ENCODE measurements around the gene SPATA1. TPM values are rescaled to one million over a fixed set of nuclear protein-coding genes. Genes with fewer than 3 reads are reported as not detected.
"Not testable (repeated sequence)": the region's sequence is repeated elsewhere in the genome, so short reads cannot be mapped to it uniquely, and the experiment has no call there.

The SPATA1 gene
- total RNA-seq, 2 experiments from 2014 or later: 3.3 to 3.4 TPM

DNA sequence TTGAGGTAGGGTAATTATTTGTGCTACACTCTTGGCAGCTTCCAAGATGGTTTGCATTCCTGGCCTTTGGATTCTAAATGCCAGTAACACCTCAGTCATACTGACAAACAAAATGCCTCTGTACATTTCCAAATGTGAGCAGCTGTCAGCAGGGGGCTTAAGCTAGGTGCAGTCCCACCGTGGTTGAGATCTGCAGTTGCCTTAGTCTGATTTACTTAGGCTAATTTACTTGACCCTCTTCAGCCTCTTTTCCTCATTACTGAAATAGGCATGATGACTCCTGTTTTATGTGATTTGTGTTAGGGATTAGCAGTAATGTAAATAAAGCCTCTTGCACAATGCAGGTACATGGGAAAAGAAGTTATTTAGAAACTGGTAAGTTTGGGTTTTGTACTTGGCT lies 13.5 kb upstream of the SPATA1 start:
- Mint-ChIP-seq H3K4me3 (no peak overlapping the region), H3K9me3 (ENCODE audit: insufficient read depth) (no peaks in the 10 kb centered on the region), H3K27ac (no peak overlapping the region), H3K4me1 (ENCODE audit: low read depth) (peaks cover 6% of the 10 kb centered on the region), H3K36me3 (ENCODE audit: low read depth) (peaks cover 57% of the 10 kb centered on the region), H3K27me3 (ENCODE audit: low read depth) (no peaks in the 10 kb centered on the region)
- CTCF ChIA-PET: interaction anchor here (1.7 kb wide), 1 partner anchor 12 kb away, joined by 4 read pairs; no protein-coding TSS in a partner anchor
- POLR2A ChIA-PET: interaction anchor here (0.8 kb wide), 1 partner anchor 13 kb away, joined by 5 read pairs; no protein-coding TSS in a partner anchor
- ATAC-seq (no peak), DNase-seq (no peak)

DNA sequence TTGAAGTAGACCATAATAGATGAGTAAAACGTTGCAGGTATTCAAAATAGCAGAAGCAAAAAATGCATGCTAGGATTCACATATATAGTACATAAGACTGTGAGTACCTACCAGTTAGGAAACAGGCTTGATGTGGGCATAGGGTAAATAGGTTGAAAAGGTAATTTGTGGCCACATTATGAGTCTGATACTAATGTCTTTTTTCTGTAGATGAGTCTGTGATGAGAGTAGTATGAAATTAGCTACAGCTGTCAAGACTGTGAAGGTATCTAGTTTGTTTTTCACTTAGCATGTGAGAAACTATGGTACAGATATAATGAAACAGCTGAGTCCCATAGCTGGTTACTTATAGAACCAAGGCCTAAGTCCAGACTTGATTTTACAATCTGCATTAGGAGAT lies 12.4 kb upstream of the SPATA1 start:
- Mint-ChIP-seq H3K9me3 (ENCODE audit: insufficient read depth) (no peaks in the 10 kb centered on the region), H3K36me3 (ENCODE audit: low read depth) (peaks cover 62% of the 10 kb centered on the region), H3K4me3 (no peak overlapping the region), H3K27me3 (ENCODE audit: low read depth) (no peaks in the 10 kb centered on the region), H3K27ac (no peak overlapping the region), H3K4me1 (ENCODE audit: low read depth) (peaks cover 16% of the 10 kb centered on the region)
- CTCF ChIA-PET: interaction anchor here (1.0 kb wide), 1 partner anchor 127 kb away, joined by 3 read pairs; no protein-coding TSS in a partner anchor
- POLR2A ChIA-PET: interaction anchor here (1.9 kb wide), 1 partner anchor 12 kb away, joined by 10 read pairs; the partner anchor contains the start of genes GNG5 and SPATA1
- ATAC-seq (no peak), DNase-seq (no peak)

DNA sequence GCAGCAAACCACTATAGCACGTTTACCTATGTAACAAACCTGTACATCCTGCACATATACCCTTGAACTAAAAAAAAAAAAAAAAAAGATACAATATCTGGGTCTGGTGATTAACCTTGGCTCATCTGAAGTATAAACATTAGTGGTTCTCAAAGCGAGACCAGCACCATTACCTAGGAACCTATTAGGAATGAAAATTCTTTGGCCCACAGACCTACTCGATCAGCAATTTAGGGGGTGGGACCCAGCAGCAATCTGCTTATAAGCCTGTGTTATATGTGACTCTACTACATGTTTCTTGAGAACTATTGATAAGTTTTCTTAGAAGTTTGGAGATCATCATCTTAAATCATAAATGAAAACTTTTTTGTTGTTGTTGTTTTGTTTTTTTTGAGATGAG lies 9.7 kb upstream of the SPATA1 start:
- peaks cover 26% of the 10 kb centered on the region for H3K4me1 Mint-ChIP-seq (ENCODE audit: low read depth)
- no peak for DNase-seq
- no peak overlapping the region for H3K27ac Mint-ChIP-seq
- peaks cover 59% of the 10 kb centered on the region for H3K36me3 Mint-ChIP-seq (ENCODE audit: low read depth)
- no peak overlapping the region for H3K4me3 Mint-ChIP-seq
- no peak for ATAC-seq
- no peaks in the 10 kb centered on the region for H3K9me3 Mint-ChIP-seq (ENCODE audit: insufficient read depth)
- no peaks in the 10 kb centered on the region for H3K27me3 Mint-ChIP-seq (ENCODE audit: low read depth)
- ChIA-PET POLR2A (interaction anchor here (1.7 kb wide), 1 partner anchor 10 kb away, joined by 4 read pairs; the partner anchor contains the start of genes GNG5 and SPATA1), CTCF (interaction anchor here (1.0 to 1.4 kb wide), 2 partner anchors 16 to 125 kb away, joined by 3 read pairs; no protein-coding TSS in a partner anchor)

DNA sequence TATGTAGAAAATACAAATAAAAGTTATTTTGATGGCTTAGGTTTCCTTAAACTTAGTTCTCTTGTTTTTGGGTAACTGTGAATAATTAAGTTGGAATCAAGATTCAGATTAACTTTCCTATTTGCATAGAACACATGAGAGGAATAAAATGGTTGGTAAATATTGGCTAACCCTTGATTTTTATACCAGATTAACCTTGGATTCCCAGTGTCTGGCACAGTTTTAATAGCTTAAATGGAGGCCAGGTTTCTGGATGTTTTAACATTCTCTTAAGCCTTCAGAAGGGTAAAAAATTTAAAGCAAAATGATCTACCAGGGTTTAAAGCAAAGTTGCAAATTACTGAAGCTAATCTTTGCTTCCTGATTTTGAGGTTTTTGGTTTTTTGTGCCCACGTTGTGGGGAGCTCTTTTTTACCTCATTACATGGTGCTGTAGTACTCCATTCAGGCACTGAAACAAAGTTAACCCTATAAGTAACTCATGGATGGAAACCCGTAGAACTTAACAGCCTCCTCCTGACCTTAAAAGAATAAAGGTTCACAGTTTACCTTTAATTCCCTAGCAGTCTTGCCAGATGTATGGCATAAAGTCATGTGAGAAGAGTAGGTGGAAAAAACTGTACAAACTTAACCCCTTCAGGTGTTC lies 8.4 kb upstream of the SPATA1 start:
- DNase-seq (no peak), ATAC-seq (peak; percentile 52)
- CTCF ChIA-PET: interaction anchor here (1.4 kb wide), 1 partner anchor 17 kb away, joined by 3 read pairs; no protein-coding TSS in a partner anchor
- POLR2A ChIA-PET: interaction anchor here (1.5 kb wide), 1 partner anchor 9 kb away, joined by 4 read pairs; the partner anchor contains the start of genes GNG5 and SPATA1
- Mint-ChIP-seq H3K27me3 (ENCODE audit: low read depth) (no peaks in the 10 kb centered on the region), H3K4me1 (ENCODE audit: low read depth) (peaks cover 31% of the 10 kb centered on the region), H3K36me3 (ENCODE audit: low read depth) (peaks cover 52% of the 10 kb centered on the region), H3K27ac (no peak overlapping the region), H3K9me3 (ENCODE audit: insufficient read depth) (no peaks in the 10 kb centered on the region), H3K4me3 (no peak overlapping the region)

DNA sequence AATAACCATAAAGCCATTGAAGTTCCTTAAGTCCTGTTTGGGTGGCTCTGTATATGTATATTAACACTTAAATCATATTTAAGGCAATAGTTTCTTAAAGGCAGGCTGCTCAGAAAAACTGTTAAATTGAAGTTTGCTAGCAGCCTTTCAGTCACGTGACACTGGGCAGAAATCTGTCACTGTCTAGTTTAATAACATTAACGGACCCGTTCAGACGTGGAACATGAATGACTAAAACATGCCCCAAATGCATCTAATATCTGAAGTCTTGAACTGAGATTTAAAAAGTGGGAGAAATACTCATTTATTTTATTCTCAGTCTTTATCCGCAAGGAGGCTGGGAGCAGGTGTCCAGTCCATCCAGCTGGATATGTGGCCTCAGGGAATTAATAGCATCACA lies 3.3 kb upstream of the SPATA1 start:
- ChIA-PET CTCF (interaction anchor here (0.9 to 4.4 kb wide), 4 partner anchors 61 to 251 kb away, joined by 3 to 27 read pairs (median 3); no protein-coding TSS in a partner anchor), POLR2A (interaction anchor here (4.3 kb wide), 1 partner anchor 70 kb away, joined by 88 read pairs; the partner anchor contains the start of gene CTBS)
- H3K4me1 Mint-ChIP-seq (ENCODE audit: low read depth): peaks cover 50% of the 10 kb centered on the region
- no peak overlapping the region for H3K27ac Mint-ChIP-seq
- H3K4me3 Mint-ChIP-seq: no peak overlapping the region
- peaks cover 47% of the 10 kb centered on the region for H3K36me3 Mint-ChIP-seq (ENCODE audit: low read depth)
- DNase-seq (no peak), ATAC-seq (no peak)
- no peaks in the 10 kb centered on the region for H3K9me3 Mint-ChIP-seq (ENCODE audit: insufficient read depth)
- no peaks in the 10 kb centered on the region for H3K27me3 Mint-ChIP-seq (ENCODE audit: low read depth)

DNA sequence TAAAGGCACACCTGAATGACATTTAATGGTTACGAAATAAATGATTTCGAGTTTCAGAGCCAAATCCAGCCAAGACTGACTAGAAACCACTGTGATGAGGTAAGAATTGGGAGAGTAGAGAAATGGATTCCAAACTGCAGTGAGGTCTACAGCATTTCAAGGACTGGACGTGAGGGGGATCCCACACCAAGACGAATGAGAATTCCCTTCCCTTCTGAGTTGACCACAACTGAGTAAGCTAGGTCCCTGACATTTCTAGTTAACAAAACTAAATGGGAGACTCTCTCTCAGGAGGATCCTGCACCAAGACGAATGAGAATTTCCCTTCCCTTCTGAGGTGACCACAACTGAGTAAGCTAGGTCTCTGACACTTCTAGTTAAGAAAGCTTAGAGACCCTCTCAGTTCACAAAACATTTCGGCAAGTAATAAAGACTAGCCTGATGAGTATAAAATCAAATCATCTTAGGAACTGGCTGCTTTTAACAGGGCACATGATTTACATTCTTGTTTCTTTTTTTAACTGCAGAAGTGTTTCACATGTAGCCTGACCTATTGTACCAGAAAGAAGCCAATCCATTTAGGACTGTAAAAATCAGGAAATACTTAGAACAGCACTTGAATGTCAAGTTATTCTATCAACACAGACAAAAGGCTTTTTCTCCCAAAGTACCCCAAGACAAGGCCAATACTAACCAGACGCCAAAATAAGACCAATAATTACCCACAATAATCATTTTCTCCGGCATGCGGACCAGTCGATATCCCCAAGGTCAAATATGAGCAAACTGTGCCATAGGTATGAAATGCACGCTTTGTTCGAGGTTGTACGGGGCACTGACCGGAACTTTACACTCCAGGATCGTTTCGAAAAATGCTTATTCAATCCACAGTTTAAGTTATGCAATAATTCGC lies 1.4 kb upstream of the SPATA1 start:
- ChIA-PET CTCF (interaction anchor here (1.7 to 4.4 kb wide), 4 partner anchors 25 to 361 kb away, joined by 5 to 27 read pairs (median 8); partner anchors contain the start of genes CTBS and PRKACB), POLR2A (interaction anchor here (0.7 to 4.3 kb wide), 7 partner anchors 25 to 772 kb away, joined by 3 to 88 read pairs (median 9); partner anchors contain the start of genes BCL10, CTBS, PRKACB and RPF1)
- peaks cover 9% of the 10 kb centered on the region for H3K9me3 Mint-ChIP-seq (ENCODE audit: insufficient read depth)
- H3K36me3 Mint-ChIP-seq (ENCODE audit: low read depth): peaks cover 50% of the 10 kb centered on the region
- peaks cover 42% of the 10 kb centered on the region for H3K4me1 Mint-ChIP-seq (ENCODE audit: low read depth)
- peak overlapping the region; percentile 100 for H3K4me3 Mint-ChIP-seq
- DNase-seq (no peak), ATAC-seq (no peak)
- H3K27me3 Mint-ChIP-seq (ENCODE audit: low read depth): no peaks in the 10 kb centered on the region
- H3K27ac Mint-ChIP-seq: peak overlapping the region; percentile 99

DNA sequence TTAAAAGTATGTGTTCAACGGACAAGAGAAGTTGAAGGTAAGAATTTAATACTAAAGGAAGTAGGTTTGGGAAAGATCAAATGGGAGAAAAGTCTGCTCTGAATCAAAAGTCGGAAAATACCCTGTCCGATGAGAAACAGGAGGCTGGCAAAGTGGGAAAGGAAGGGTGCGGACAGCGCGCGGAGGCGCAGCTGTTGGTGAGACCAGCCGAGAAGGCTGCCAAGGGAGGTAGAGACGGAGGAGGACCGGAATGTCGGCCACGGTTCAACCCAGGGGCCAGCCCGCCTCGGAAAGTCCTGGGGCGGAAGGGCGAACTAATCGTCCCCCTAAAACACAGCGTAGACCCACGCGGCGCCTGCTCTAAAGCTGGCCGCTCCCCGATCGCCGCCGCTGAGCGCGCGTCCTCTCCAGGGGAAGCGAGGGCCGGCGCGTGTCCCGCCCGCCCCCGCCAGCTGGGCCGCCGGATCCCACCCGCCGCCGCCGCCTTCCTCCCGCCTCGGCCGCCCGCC lies 639 bp upstream of the SPATA1 start:
- POLR2A ChIA-PET: interaction anchor here (0.8 to 4.3 kb wide), 19 partner anchors 8 to 771 kb away, joined by 3 to 88 read pairs (median 5); partner anchors contain the start of genes BCL10, CTBS, PRKACB and RPF1
- Mint-ChIP-seq H3K4me3 (peak overlapping the region; percentile 100), H3K36me3 (ENCODE audit: low read depth) (peaks cover 46% of the 10 kb centered on the region), H3K27me3 (ENCODE audit: low read depth) (no peaks in the 10 kb centered on the region), H3K4me1 (ENCODE audit: low read depth) (peaks cover 40% of the 10 kb centered on the region), H3K9me3 (ENCODE audit: insufficient read depth) (peaks cover 9% of the 10 kb centered on the region), H3K27ac (peak overlapping the region; percentile 99)
- DNase-seq (no peak), ATAC-seq (peak; percentile 48)
- CTCF ChIA-PET: interaction anchor here (0.8 to 4.4 kb wide), 10 partner anchors 24 to 364 kb away, joined by 3 to 27 read pairs (median 6); partner anchors contain the start of genes CTBS and PRKACB

DNA sequence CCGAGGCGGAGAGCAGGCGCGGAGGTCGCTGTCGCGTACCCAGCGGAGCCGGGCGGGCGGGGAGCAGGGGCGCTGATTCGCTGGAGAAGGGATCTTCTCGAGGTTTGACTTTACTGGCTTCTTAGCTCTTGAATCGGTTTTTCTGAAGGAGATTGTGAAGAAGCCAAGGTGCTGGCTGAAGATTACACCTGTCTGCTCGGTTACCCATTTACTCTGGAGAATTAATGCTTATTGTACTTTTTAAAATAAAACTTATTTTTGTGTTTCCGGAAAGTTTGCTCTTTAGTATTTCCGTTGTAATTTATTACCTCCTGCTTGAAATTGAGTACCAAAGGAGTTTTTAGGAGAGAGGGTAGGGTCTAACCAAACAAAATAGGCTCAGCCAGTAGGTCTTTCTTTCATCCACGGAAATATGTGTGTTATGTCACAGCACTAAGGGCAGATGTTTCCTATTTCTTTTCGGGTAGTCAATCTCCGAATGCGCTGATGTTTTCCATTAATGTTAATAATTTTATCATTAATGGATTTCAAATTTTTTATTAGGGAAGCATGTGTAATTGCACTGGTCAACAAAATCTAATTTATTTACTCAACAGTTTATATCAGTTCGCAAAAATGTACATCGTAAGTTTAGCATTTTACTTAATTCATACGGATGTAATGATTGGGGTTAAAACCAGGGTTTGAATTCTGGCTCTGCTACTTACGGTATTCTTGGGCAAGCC lies 705 bp downstream of the SPATA1 start:
- Mint-ChIP-seq H3K4me1 (ENCODE audit: low read depth) (peaks cover 29% of the 10 kb centered on the region), H3K9me3 (ENCODE audit: insufficient read depth) (peaks cover 9% of the 10 kb centered on the region), H3K27ac (peak overlapping the region; percentile 99), H3K27me3 (ENCODE audit: low read depth) (no peaks in the 10 kb centered on the region), H3K36me3 (ENCODE audit: low read depth) (peaks cover 37% of the 10 kb centered on the region), H3K4me3 (peak overlapping the region; percentile 100)
- no peak for DNase-seq
- CTCF ChIA-PET: interaction anchor here (0.9 to 4.4 kb wide), 10 partner anchors 25 to 366 kb away, joined by 3 to 27 read pairs (median 6); partner anchors contain the start of genes CTBS and PRKACB
- POLR2A ChIA-PET: interaction anchor here (0.7 to 4.3 kb wide), 20 partner anchors 9 to 770 kb away, joined by 3 to 88 read pairs (median 5); partner anchors contain the start of genes BCL10, CTBS, PRKACB and RPF1
- no peak for ATAC-seq

DNA sequence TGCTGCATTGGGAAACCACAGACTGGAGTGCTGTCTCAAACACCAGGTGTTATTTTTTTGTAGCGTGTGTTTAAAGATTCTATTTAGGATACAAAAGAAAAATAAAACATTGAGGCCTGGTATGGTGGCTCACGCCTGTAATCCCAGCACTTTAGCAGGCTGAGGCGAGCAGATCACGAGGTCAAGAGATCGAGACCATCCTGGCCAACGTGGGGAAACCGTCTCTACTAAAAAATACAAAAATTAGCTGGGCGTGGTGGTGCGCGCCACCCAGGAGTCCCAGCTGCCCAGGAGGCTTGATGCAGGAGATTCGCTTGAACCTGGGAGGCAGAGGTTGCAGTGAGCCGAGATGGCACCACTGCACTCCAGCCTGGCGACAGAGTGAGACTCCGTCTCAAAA lies 1.7 kb downstream of the SPATA1 start:
- ATAC-seq; CTCF ChIA-PET; POLR2A ChIA-PET; H3K27ac Mint-ChIP-seq; H3K9me3 Mint-ChIP-seq (ENCODE audit: insufficient read depth); H3K27me3 Mint-ChIP-seq (ENCODE audit: low read depth); DNase-seq: not testable (repeated sequence)
- H3K4me1 Mint-ChIP-seq (ENCODE audit: low read depth): peaks cover 27% of the 10 kb centered on the region
- peak overlapping the region; percentile 36 for H3K4me3 Mint-ChIP-seq
- H3K36me3 Mint-ChIP-seq (ENCODE audit: low read depth): peaks cover 37% of the 10 kb centered on the region

DNA sequence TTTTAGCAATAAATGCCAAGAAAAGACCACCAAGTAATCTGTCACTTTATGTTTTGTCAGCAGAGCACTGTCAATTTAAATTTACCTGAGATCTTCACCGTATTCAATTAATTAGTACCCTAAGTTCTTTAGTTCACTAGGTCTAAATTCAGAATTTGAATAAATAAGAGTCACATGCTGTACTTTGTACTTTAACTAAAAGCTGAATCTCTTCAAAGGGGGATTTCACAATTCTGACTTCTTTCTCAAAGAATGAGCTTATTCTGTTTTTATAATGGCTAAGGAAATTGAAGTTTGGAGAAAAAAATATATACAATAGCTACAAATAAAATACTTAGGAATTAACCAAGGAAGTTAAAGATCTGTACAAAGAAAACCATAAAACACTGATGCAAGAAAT lies 2.3 kb downstream of the SPATA1 start:
- peaks cover 9% of the 10 kb centered on the region for H3K9me3 Mint-ChIP-seq (ENCODE audit: insufficient read depth)
- H3K4me3 Mint-ChIP-seq: peak overlapping the region; percentile 9
- POLR2A ChIA-PET: interaction anchor here (0.8 to 0.9 kb wide), 2 partner anchors 65 to 70 kb away, joined by 4 to 5 read pairs; partner anchors contain the start of gene CTBS
- H3K36me3 Mint-ChIP-seq (ENCODE audit: low read depth): peaks cover 32% of the 10 kb centered on the region
- ATAC-seq (no peak), DNase-seq (no peak)
- peaks cover 21% of the 10 kb centered on the region for H3K4me1 Mint-ChIP-seq (ENCODE audit: low read depth)
- no peak overlapping the region for H3K27ac Mint-ChIP-seq
- H3K27me3 Mint-ChIP-seq (ENCODE audit: low read depth): no peaks in the 10 kb centered on the region
- CTCF ChIA-PET: interaction anchor here (1.3 to 2.1 kb wide), 2 partner anchors 65 to 112 kb away, joined by 4 read pairs; partner anchors contain the start of gene CTBS

Measured in activated CD8-positive, alpha-beta T cell treated with anti-CD3 and anti-CD28 coated beads, Interleukin-2, amount 10 ng/mL, durations not matched to agents 7 days and 5 days (primary cell).